Vagina (tissue), 2 donors: ENCODE data around the gene BMAL1.

ENCODE experiments used
- CTCF ChIP-seq, 3 experiments: fragments of 450-650 bp in 2 of 3; fragments of 200-600 bp in 1 of 3; sonication (generic) in 1 of 3; IDR thresholded peaks; one replicate each; pipeline ENCODE4 v1.5.1; 2017 to 2019; ENCODE audit warnings: antibody characterized with exemption in 3 of 3, mild to moderate bottlenecking in 2 of 3, moderate library complexity in 2 of 3
- POLR2A ChIP-seq, 2 donors: fragments of 450-650 bp; IDR thresholded peaks; one replicate each; pipeline ENCODE4 v1.6.1; 2017; ENCODE audit warnings: antibody characterized with exemption in 2 of 2, mild to moderate bottlenecking in 2 of 2, moderate library complexity in 2 of 2
- POLR2AphosphoS5 ChIP-seq, 2 donors: sonication (generic); formaldehyde crosslinking; IDR thresholded peaks; one replicate each; pipeline ENCODE4 v1.9.0; 2017; ENCODE audit warnings: antibody characterized with exemption in 2 of 2, mild to moderate bottlenecking in 2 of 2, low read depth in 1 of 2; ENCODE audit not compliant: insufficient read depth in 1 of 2

GRCh38 chr11:13336246-13336878 is 58.8 kb downstream of the BMAL1 start:
- TF ChIP-seq POLR2A (IDR thresholded peaks at IDR 0.05) (no peak), CTCF (IDR thresholded peaks at IDR 0.05) (no peak), POLR2AphosphoS5 (IDR thresholded peaks at IDR 0.05; ENCODE audit: insufficient read depth in 1 of 2, low read depth in 1 of 2) (no peak)
